A673 (cell line): Measurements from ENCODE around the gene CRACR2B.

Experiments used
- CTCF ChIP-seq: fragments of 300-800, 200-600 bp; sonication (generic); conservative IDR thresholded peaks from 2 replicates; pipeline ENCODE4 v1.5.1; 2017; ENCODE audit warnings: low read depth, mild to moderate bottlenecking, antibody characterized with exemption, low read length, moderate library complexity, mixed read lengths
- EZH2 ChIP-seq: fragments of 200-600 bp; sonication (generic); IDR thresholded peaks from 2 replicates; pipeline ENCODE4 v1.6.1; 2017; ENCODE audit warnings: borderline replicate concordance, low read depth, mild to moderate bottlenecking, mixed read lengths, antibody characterized with exemption, low read length; ENCODE audit not compliant: poor library complexity, severe bottlenecking

DNA sequence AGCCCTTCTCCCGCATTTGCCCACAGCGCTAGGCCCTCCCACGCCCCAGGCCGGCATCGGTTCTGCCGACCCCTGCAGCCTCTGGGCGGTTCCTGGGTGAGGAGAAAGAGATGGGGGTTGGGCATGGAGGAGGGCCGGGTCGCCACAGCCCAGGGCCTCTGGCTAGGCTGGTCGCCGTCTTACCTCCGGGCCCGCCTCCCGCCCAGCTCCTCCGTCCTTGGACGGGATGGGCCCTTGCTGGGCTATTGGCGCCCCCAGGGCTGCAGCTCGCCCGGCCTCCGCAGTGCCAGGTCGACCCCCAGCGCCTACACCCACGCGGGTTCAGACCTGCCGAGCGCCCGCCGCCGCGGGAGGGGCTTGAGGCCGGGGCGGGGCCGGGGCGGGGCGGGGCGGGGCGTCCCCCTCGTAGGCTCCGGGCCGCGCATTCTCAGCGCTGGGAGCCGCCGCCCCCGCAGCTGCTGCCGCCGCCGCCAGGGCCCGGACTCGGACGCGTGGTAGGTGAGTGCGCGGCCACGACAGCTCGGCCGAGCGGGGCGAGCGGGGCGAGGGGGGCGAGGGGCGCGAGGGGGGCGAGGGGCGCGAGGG is 4.9 kb downstream of the CRACR2B start, which contains the start of gene CD151:
- TF ChIP-seq CTCF (no peak), EZH2 (no peak)
